HEK293 (cell line): ENCODE results near the gene TMEM134.

Experiments
- CTCF ChIA-PET: fragments of 350-600 bp; formaldehyde crosslinking; extraction: SDS; loops from one replicate; lab custom pipeline; 2021; ENCODE audit warnings: antibody characterized with exemption; lab: Yijun Ruan, JAX
- POLR2A ChIA-PET: fragments of 300-600 bp; formaldehyde crosslinking; extraction: SDS; loops from one replicate; lab custom pipeline; 2020; ENCODE audit warnings: antibody characterized with exemption, inconsistent platforms; lab: Yijun Ruan, JAX
- H3K27ac ChIP-seq: fragments of 200-500 bp; sonication (Bioruptor generic); 2 replicates; pipeline ENCODE4 v1.5.1; 2014; ENCODE audit warnings: low read depth, low read length, control low read depth, inconsistent platforms; ENCODE audit errors: extremely low read depth
- H3K36me3 ChIP-seq, 2 experiments: fragments of 200-500 bp in 1 of 2; sonication (Bioruptor generic) in 1 of 2; 1 replicate in 1 of 2; 2 replicates in 1 of 2; pipeline ENCODE4 v1.5.1; 2014 to 2017; ENCODE audit warnings: inconsistent platforms in 2 of 2, low read length in 2 of 2; ENCODE audit not compliant: control insufficient read depth in 2 of 2, insufficient read depth in 1 of 2
- H3K4me1 ChIP-seq: fragments of 200-500 bp; sonication (Bioruptor generic); 2 replicates; pipeline ENCODE4 v1.5.1; 2014; ENCODE audit warnings: mild to moderate bottlenecking, low read length, inconsistent platforms; ENCODE audit not compliant: control insufficient read depth, insufficient read depth
- H3K4me3 ChIP-seq: 2 replicates; pipeline ENCODE4 v1.5.1; 2011; ENCODE audit warnings: low read depth, mild to moderate bottlenecking, control low read depth, low read length, moderate library complexity
- H3K9me3 ChIP-seq: fragments of 200-500 bp; sonication (Bioruptor generic); 2 replicates; pipeline ENCODE4 v1.5.1; 2014; ENCODE audit warnings: low read depth, low read length, inconsistent platforms; ENCODE audit not compliant: control insufficient read depth, insufficient read depth
- EGR2 ChIP-seq: fragments of 450-650 bp; formaldehyde crosslinking; IDR thresholded peaks from 2 replicates; pipeline ENCODE4 v1.5.1; 2016; ENCODE audit warnings: low read depth, missing biosample characterization, missing genetic modification characterization
- GLIS1 ChIP-seq: fragments of 450-650 bp; formaldehyde crosslinking; IDR thresholded peaks from 2 replicates; pipeline ENCODE4 v1.5.1; 2016; ENCODE audit warnings: missing biosample characterization, missing genetic modification characterization
- SP3 ChIP-seq: fragments of 450-650 bp; formaldehyde crosslinking; IDR thresholded peaks from 2 replicates; pipeline ENCODE4 v1.5.1; 2016; ENCODE audit warnings: missing biosample characterization, missing genetic modification characterization
- YY1 ChIP-seq: fragments of 450-650 bp; formaldehyde crosslinking; IDR thresholded peaks from 2 replicates; pipeline ENCODE4 v1.5.1; 2018; ENCODE audit warnings: missing biosample characterization, missing genetic modification characterization
- ZFHX2 ChIP-seq: fragments of 450-650 bp; formaldehyde crosslinking; conservative IDR thresholded peaks from 2 replicates; pipeline ENCODE4 v1.5.1; 2016; ENCODE audit warnings: missing biosample characterization, missing genetic modification characterization
- ZNF10 ChIP-seq: fragments of 450-650 bp; formaldehyde crosslinking; IDR thresholded peaks from 2 replicates; pipeline ENCODE4 v1.5.1; 2017; ENCODE audit warnings: missing biosample characterization, missing genetic modification characterization
- ZNF23 ChIP-seq: fragments of 450-650 bp; formaldehyde crosslinking; IDR thresholded peaks from 2 replicates; pipeline ENCODE4 v1.5.1; 2016; ENCODE audit warnings: missing biosample characterization, missing genetic modification characterization, borderline replicate concordance
- ZNF24 ChIP-seq: fragments of 450-650 bp; formaldehyde crosslinking; IDR thresholded peaks from 2 replicates; pipeline ENCODE4 v1.5.1; 2016; ENCODE audit warnings: missing biosample characterization, missing genetic modification characterization
- ZNF426 ChIP-seq: fragments of 450-650 bp; formaldehyde crosslinking; IDR thresholded peaks from 2 replicates; pipeline ENCODE4 v1.5.1; 2017; ENCODE audit warnings: missing biosample characterization, missing genetic modification characterization, mild to moderate bottlenecking, inconsistent platforms, moderate library complexity
- ZNF596 ChIP-seq: fragments of 450-650 bp; IDR thresholded peaks from 2 replicates; pipeline ENCODE4 v1.5.0; 2018; ENCODE audit warnings: missing biosample characterization, mild to moderate bottlenecking, missing genetic modification characterization, moderate library complexity
- ZNF623 ChIP-seq: fragments of 450-650 bp; formaldehyde crosslinking; IDR thresholded peaks from 2 replicates; pipeline ENCODE4 v1.5.1; 2016; ENCODE audit warnings: missing biosample characterization, missing genetic modification characterization
- ZNF660 ChIP-seq: fragments of 450-650 bp; IDR thresholded peaks from 2 replicates; pipeline ENCODE4 v1.5.1; 2018; ENCODE audit warnings: missing biosample characterization, mild to moderate bottlenecking, missing genetic modification characterization
- ZNF664 ChIP-seq: fragments of 450-650 bp; formaldehyde crosslinking; IDR thresholded peaks from 2 replicates; pipeline ENCODE4 v1.5.1; 2016; ENCODE audit warnings: missing biosample characterization, missing genetic modification characterization
- ZNF843 ChIP-seq: fragments of 450-650 bp; formaldehyde crosslinking; IDR thresholded peaks from 2 replicates; pipeline ENCODE4 v1.5.1; 2016; ENCODE audit warnings: missing biosample characterization, missing genetic modification characterization
- ZSCAN16 ChIP-seq: fragments of 450-650 bp; formaldehyde crosslinking; IDR thresholded peaks from 2 replicates; pipeline ENCODE4 v1.5.1; 2016; ENCODE audit warnings: missing biosample characterization, missing genetic modification characterization
- ZXDB ChIP-seq: fragments of 450-650 bp; formaldehyde crosslinking; IDR thresholded peaks from 2 replicates; pipeline ENCODE4 v1.5.1; 2016; ENCODE audit warnings: missing biosample characterization, missing genetic modification characterization
- TF ChIP-seq, protein P1 (sequence below): fragments of 450-650 bp; formaldehyde crosslinking; IDR thresholded peaks from 2 replicates; pipeline ENCODE4 v1.5.1; 2017; ENCODE audit warnings: missing biosample characterization, mild to moderate bottlenecking, missing genetic modification characterization, moderate library complexity
- TF ChIP-seq, protein P2 (sequence below): fragments of 450-650 bp; formaldehyde crosslinking; IDR thresholded peaks from 2 replicates; pipeline ENCODE4 v1.5.1; 2016; ENCODE audit warnings: missing biosample characterization, missing genetic modification characterization
- TF ChIP-seq, protein P3 (sequence below): fragments of 450-650 bp; formaldehyde crosslinking; IDR thresholded peaks from 2 replicates; pipeline ENCODE4 v1.5.1; 2016; ENCODE audit warnings: missing biosample characterization, missing genetic modification characterization

Gene TMEM134

DNA sequence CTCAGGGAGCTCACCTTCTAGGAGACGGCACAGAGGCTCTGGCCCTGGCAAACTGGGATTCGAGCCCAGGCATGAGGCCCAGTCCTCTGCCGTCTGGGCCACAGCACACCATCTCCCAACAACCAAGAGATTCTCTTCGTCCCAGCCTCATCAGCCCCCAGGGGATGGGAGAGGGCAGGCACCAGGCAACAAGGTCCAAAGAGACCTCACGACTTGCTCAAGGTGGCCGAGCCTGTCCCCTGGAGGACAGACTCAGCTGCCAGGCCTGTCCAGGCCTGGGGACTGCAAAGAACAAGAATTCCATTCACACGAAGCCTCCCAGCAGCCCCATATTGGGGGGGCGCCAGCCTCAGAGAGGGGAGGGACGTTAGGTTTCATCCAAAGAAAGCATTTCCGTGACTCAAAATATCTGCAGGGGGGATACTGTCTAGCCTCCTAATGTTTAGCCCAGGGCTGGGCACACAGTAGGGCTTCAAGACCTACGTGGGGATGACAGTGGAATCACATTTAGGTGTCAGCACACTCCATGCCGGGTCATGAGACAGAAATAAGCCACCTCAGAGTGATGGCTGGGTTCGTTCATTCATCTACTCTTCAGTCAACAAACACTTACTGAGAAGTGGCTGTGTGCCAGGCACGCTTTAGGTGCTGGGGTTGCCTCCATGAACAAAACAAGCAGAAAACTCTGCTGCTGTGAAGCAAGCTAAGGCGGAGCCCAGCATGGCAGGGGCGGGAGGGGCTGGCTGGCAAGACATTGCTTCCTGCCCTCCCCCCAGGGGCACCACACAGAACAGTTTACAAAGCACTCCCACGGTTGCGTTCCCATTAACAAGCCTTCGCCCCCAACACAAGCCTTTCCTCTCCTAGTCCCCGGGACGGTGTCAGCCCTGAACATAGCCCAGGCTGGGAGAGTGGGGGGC, 52.4 kb downstream of the TMEM134 start (continued):
- TF ChIP-seq, protein P1, sequence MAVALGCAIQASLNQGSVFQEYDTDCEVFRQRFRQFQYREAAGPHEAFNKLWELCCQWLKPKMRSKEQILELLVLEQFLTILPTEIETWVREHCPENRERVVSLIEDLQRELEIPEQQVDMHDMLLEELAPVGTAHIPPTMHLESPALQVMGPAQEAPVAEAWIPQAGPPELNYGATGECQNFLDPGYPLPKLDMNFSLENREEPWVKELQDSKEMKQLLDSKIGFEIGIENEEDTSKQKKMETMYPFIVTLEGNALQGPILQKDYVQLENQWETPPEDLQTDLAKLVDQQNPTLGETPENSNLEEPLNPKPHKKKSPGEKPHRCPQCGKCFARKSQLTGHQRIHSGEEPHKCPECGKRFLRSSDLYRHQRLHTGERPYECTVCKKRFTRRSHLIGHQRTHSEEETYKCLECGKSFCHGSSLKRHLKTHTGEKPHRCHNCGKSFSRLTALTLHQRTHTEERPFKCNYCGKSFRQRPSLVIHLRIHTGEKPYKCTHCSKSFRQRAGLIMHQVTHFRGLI (tag by site-specific recombination): 0 out of 2 replicates have a peak, but pooled peaks have one; percentile 10
- no peak for TF ChIP-seq SP3 (tag by site-specific recombination)
- TF ChIP-seq, protein P2, sequence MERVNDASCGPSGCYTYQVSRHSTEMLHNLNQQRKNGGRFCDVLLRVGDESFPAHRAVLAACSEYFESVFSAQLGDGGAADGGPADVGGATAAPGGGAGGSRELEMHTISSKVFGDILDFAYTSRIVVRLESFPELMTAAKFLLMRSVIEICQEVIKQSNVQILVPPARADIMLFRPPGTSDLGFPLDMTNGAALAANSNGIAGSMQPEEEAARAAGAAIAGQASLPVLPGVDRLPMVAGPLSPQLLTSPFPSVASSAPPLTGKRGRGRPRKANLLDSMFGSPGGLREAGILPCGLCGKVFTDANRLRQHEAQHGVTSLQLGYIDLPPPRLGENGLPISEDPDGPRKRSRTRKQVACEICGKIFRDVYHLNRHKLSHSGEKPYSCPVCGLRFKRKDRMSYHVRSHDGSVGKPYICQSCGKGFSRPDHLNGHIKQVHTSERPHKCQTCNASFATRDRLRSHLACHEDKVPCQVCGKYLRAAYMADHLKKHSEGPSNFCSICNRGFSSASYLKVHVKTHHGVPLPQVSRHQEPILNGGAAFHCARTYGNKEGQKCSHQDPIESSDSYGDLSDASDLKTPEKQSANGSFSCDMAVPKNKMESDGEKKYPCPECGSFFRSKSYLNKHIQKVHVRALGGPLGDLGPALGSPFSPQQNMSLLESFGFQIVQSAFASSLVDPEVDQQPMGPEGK: peak; percentile 69
- no peak for TF ChIP-seq ZNF664
- TF ChIP-seq ZXDB: 0 out of 2 replicates have a peak, but pooled peaks have one; percentile 21
- TF ChIP-seq ZNF596 (tag by site-specific recombination): no peak
- TF ChIP-seq ZSCAN16 (tag by site-specific recombination): peak; percentile 76; the same call in 1 of the 2 replicates
- TF ChIP-seq ZNF426 (tag by site-specific recombination): no peak
- no peak for TF ChIP-seq ZNF660 (tag by site-specific recombination)
- TF ChIP-seq ZNF24: peak; percentile 49; the same call in 1 of the 2 replicates
- TF ChIP-seq GLIS1 (tag by site-specific recombination): peak; percentile 70
- peak; percentile 81 for TF ChIP-seq EGR2
- TF ChIP-seq, protein P3, sequence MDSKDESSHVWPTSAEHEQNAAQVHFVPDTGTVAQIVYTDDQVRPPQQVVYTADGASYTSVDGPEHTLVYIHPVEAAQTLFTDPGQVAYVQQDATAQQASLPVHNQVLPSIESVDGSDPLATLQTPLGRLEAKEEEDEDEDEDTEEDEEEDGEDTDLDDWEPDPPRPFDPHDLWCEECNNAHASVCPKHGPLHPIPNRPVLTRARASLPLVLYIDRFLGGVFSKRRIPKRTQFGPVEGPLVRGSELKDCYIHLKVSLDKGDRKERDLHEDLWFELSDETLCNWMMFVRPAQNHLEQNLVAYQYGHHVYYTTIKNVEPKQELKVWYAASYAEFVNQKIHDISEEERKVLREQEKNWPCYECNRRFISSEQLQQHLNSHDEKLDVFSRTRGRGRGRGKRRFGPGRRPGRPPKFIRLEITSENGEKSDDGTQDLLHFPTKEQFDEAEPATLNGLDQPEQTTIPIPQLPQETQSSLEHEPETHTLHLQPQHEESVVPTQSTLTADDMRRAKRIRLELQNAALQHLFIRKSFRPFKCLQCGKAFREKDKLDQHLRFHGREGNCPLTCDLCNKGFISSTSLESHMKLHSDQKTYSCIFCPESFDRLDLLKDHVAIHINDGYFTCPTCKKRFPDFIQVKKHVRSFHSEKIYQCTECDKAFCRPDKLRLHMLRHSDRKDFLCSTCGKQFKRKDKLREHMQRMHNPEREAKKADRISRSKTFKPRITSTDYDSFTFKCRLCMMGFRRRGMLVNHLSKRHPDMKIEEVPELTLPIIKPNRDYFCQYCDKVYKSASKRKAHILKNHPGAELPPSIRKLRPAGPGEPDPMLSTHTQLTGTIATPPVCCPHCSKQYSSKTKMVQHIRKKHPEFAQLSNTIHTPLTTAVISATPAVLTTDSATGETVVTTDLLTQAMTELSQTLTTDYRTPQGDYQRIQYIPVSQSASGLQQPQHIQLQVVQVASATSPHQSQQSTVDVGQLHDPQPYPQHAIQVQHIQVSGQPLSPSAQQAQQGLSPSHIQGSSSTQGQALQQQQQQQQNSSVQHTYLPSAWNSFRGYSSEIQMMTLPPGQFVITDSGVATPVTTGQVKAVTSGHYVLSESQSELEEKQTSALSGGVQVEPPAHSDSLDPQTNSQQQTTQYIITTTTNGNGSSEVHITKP: no peak
- no peak for TF ChIP-seq ZNF10 (tag by site-specific recombination)

DNA sequence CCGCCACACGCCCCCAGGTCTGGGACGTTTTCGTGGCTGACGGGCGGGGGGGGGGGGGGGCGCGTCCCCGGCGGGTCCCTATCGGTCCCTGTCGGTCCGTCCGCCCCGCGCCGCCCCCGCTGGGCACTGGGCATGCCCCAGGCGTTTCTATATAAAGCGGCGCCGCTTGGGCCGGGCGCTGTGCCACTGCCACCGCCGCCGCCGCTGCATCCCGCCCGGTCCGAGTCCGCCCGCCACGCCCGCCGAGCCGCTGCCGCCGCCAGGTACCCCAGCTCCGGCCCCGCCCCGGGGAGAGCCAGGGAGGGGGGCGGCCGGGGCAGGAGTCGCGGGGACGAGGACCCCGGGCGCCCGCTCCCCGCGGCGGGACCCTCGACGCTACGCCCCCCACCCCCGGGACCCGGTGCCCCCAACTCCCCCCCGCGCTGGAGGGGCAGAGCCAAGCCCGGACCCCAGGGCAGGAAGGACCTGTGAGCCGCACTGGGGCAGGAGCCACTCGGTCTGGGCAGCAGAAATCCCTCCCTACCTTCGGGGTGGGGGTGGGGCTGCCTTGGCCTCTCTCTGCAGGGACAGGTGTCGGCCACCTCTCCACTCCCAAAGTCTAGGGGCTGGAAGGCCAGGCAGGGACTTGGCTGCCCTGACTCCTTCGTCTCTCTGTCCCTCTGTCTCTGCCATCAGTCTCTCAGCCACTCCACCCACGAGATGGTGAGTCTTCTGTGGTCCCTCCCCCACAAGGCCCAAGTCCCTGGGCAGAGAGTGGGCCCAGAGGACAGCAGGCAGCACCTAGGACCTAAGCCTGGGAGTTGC, 53.3 kb downstream of the TMEM134 start, which contains the start of gene CARNS1:
TSS of gene CARNS1 (plus strand) at position 178 of the 804 bp plus-strand sequence. CDS start at position 700, 522 bp downstream.
- POLR2A ChIA-PET: no interaction called here
- H3K4me3 ChIP-seq: peak within 1 kb of the TSS; percentile 9; the same call in 1 of the 2 replicates
- no peaks in the 10 kb centered on the region for H3K9me3 ChIP-seq
- peak; percentile 69 for TF ChIP-seq EGR2
- no peak for TF ChIP-seq ZNF843
- no peak for TF ChIP-seq ZNF623 (tag by site-specific recombination)
- TF ChIP-seq ZFHX2: peak; percentile 75
- TF ChIP-seq ZNF23 (tag by site-specific recombination): no peak
- TF ChIP-seq YY1: no peak
- no peak within 1 kb of the TSS for H3K27ac ChIP-seq
- H3K4me1 ChIP-seq: no peaks in the 10 kb centered on the region; the same call in 1 of the 2 replicates
- no peaks in the 10 kb centered on the region for H3K36me3 ChIP-seq
- CTCF ChIA-PET: no interaction called here
